ENCODE measurements around the gene STXBP5. TPM values are rescaled to one million over a fixed set of nuclear protein-coding genes. Genes with fewer than 3 reads are reported as not detected.

The STXBP5 gene
- total and polyA plus RNA-seq, 2 of the 4 experiments (the other 2 are of a cell fraction): 13.2 to 46.4 TPM

DNA sequence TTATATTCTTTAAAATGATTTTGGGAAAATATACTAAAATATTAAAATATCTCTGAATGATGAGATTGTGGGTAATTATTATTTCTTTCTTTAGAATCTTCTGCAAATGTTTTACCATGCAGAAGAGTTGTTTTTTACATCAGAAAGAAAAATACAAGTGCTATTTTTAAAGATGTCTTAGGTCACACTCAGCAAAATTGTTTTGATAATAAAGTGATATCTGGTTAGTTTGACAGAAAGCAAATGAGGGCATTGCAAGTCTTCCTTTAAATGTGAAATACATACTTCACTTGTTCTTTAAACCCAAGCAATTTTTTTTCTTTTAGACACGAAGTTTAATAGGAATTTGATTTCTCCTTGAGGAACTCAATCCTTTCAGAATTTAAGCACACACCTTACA, 43.6 kb upstream of the STXBP5 start:
- H3K56ac ChIP-seq (ENCODE audit: extremely low read depth, insufficient read depth, low read length): no peak overlapping the region
- H2AFZ ChIP-seq (replicated peaks; ENCODE audit: low read length, poor library complexity): no peak overlapping the region
- H2BK15ac ChIP-seq (ENCODE audit: low read depth, low read length): no peak overlapping the region
- in situ Hi-C loops (cut with MboI; ENCODE audit: low sequenced_read_pairs): no loop called here
- no peak overlapping the region for H3K14ac ChIP-seq (replicated peaks; ENCODE audit: low read depth, low read length)
- no peak overlapping the region for H3K4me3 ChIP-seq (ENCODE audit: insufficient read depth, low read depth, low read length)
- no peaks in the 10 kb centered on the region for H3K79me1 ChIP-seq (ENCODE audit: low read depth in 1 of 2, low read length in 2 of 2)
- H4K91ac ChIP-seq (ENCODE audit: insufficient read depth, low read depth, low read length): no peak overlapping the region
- dilution Hi-C loops (cut with HindIII; ENCODE audit: low sequenced_read_pairs, unreplicated experiment): no loop called here
- H2BK5ac ChIP-seq (ENCODE audit: low read depth, low read length, poor library complexity, severe bottlenecking): no peak overlapping the region
- no peaks in the 10 kb centered on the region for H3K9me3 ChIP-seq (ENCODE audit: control insufficient read depth, insufficient read depth, low read length)
- ATAC-seq (ENCODE audit: low read depth) (no peak), DNase-seq (no peak)
- no peak overlapping the region for H2AK9ac ChIP-seq (replicated peaks; ENCODE audit: low read depth, low read length, poor library complexity)
- H2AK5ac ChIP-seq (ENCODE audit: low read depth, low read length): no peak overlapping the region
- H4K5ac ChIP-seq (ENCODE audit: low read depth, low read length): no peak overlapping the region
- CTCF ChIA-PET: no interaction called here
- 0 out of 2 replicates have a peak, but pooled peaks cover 3% of the 10 kb centered on the region for H3K9me1 ChIP-seq (ENCODE audit: insufficient read depth, low read length)
- intact Hi-C loops (cut with micrococcal nuclease): no loop called here
- H4K20me1 ChIP-seq (ENCODE audit: insufficient read depth, low read length): no peaks in the 10 kb centered on the region
- no peak overlapping the region for H2BK120ac ChIP-seq (ENCODE audit: low read depth, low read length)
- H3K4ac ChIP-seq (ENCODE audit: low read depth, low read length): no peak overlapping the region
- no peak overlapping the region for H3K23ac ChIP-seq (ENCODE audit: low read depth, low read length)
- H3K4me1 ChIP-seq (ENCODE audit: control insufficient read depth, insufficient read depth, low read length): peaks cover 2% of the 10 kb centered on the region; the same call in 1 of the 2 replicates
- no peak overlapping the region for H4K8ac ChIP-seq (ENCODE audit: low read depth in 2 of 2, low read length in 2 of 2)
- no peaks in the 10 kb centered on the region for H3K27me3 ChIP-seq (ENCODE audit: control insufficient read depth, insufficient read depth, low read length)
- no peak overlapping the region for H3K27ac ChIP-seq (ENCODE audit: insufficient read depth, low read length)
- WGBS, 2 experiments (ENCODE audit: extremely low coverage in 2 of 2, insufficient read length in 1 of 2): no CpG with 5 or more reads among the region's 1 CpG
- POLR2A ChIA-PET (ENCODE audit: unreplicated experiment): no interaction called here
- no peak overlapping the region for H3K4me2 ChIP-seq (ENCODE audit: low read depth, low read length)
- H2BK20ac ChIP-seq (ENCODE audit: low read depth, low read length): no peak overlapping the region
- BruUV-seq (replicated peaks): no TSS peak
- TF ChIP-seq MXI1 (IDR thresholded peaks at IDR 0.05; ENCODE audit: borderline replicate concordance, low read depth, low read length) (no peak), CEBPB (IDR thresholded peaks at IDR 0.05; ENCODE audit: low read depth, low read length) (no peak)
- H3K18ac ChIP-seq (ENCODE audit: low read depth, low read length): no peak overlapping the region
- H3K9ac ChIP-seq (ENCODE audit: low read depth, low read length): no peak overlapping the region
- H3K36me3 ChIP-seq (ENCODE audit: control insufficient read depth, insufficient read depth, low read length): no peaks in the 10 kb centered on the region

Data from IMR-90 (cell line).